HG02973 (cell line): ENCODE data around the gene CPNE1.

Source experiments
- ATAC-seq: cut with Tn5 transposase; IDR thresholded peaks from one replicate; pipeline ENCODE4 v1.9.1; 2021; ENCODE audit warnings: moderate library complexity; ENCODE audit not compliant: unreplicated experiment

CPNE1 gene

GRCh38 chr20:35600993-35601973 is 63.4 kb downstream of the CPNE1 start:
- ATAC-seq, result no peak

- no peak for ATAC-seq
Observed at GRCh38 chr20:35600176-35600992, 64.3 kb downstream of the CPNE1 start.

- ATAC-seq, result no peak
Observed at GRCh38 chr20:35599776-35600120, 65.0 kb downstream of the CPNE1 start.

- no peak for ATAC-seq
Observed at GRCh38 chr20:35598899-35599775, 65.6 kb downstream of the CPNE1 start.

GRCh38 chr20:35598476-35598875 is 66.2 kb downstream of the CPNE1 start:
- no peak for ATAC-seq

- ATAC-seq, result no peak
Observed at GRCh38 chr20:35597186-35597585, 67.5 kb downstream of the CPNE1 start.

- ATAC-seq, result no peak
Observed at GRCh38 chr20:35595901-35596300, 68.8 kb downstream of the CPNE1 start.

GRCh38 chr20:35595456-35595855 is 69.2 kb downstream of the CPNE1 start:
- no peak for ATAC-seq

- no peak for ATAC-seq
Observed at GRCh38 chr20:35592339-35592974, 72.2 kb downstream of the CPNE1 start.

GRCh38 chr20:35588397-35588796 is 76.3 kb downstream of the CPNE1 start:
- no peak for ATAC-seq

GRCh38 chr20:35587436-35587835 is 77.3 kb downstream of the CPNE1 start:
- ATAC-seq, result no peak

- no peak for ATAC-seq
Observed at GRCh38 chr20:35586751-35587425, 77.8 kb downstream of the CPNE1 start.

GRCh38 chr20:35583636-35584560 is 80.8 kb downstream of the CPNE1 start:
- no peak for ATAC-seq

- ATAC-seq, result no peak
Observed at GRCh38 chr20:35582741-35583404, 81.8 kb downstream of the CPNE1 start.

- no peak for ATAC-seq
Observed at GRCh38 chr20:35582131-35582530, 82.6 kb downstream of the CPNE1 start.

GRCh38 chr20:35579196-35579595 is 85.5 kb downstream of the CPNE1 start:
- ATAC-seq, result no peak

GRCh38 chr20:35578469-35578868 is 86.2 kb downstream of the CPNE1 start:
- ATAC-seq, result no peak

- no peak for ATAC-seq
Observed at GRCh38 chr20:35576816-35577215, 87.9 kb downstream of the CPNE1 start.
